Activated CD4-positive, alpha-beta T cell treated with anti-CD3 and anti-CD28 coated beads for 36 hours (primary cell): ENCODE data around the gene PTPRM. TPM values are rescaled to one million over a fixed set of nuclear protein-coding genes. Genes with fewer than 3 reads are reported as not detected.

ENCODE experiments used
- ATAC-seq: fragments of 200-7000 bp; cut with Tn5 transposase; one replicate; pipeline ENCODE4 v1.10.0; 2021; ENCODE audit warnings: mild to moderate bottlenecking, moderate library complexity
- CTCF ChIA-PET: fragments of 350-600 bp; sonication (Branson Sonifier 250); formaldehyde crosslinking; loops from one replicate; lab custom pipeline; 2021; ENCODE audit warnings: antibody characterized with exemption; lab: Charles Lee
- POLR2A ChIA-PET: fragments of 350-600 bp; sonication (Branson Sonifier 250); formaldehyde crosslinking; loops from one replicate; lab custom pipeline; 2021; ENCODE audit warnings: antibody characterized with exemption, inconsistent platforms; lab: Charles Lee
- DNase-seq: peaks from one replicate; pipeline ENCODE4 v3.0.0-alpha.2; 2020
- H3K27ac Mint-ChIP-seq: one replicate; pipeline ENCODE4 v1.8.0; 2021; ENCODE audit warnings: mixed read lengths
- H3K27me3 Mint-ChIP-seq: one replicate; pipeline ENCODE4 v1.8.0; 2021; ENCODE audit warnings: mixed read lengths
- H3K36me3 Mint-ChIP-seq: one replicate; pipeline ENCODE4 v1.8.0; 2021; ENCODE audit warnings: low read depth, mixed read lengths
- H3K4me1 Mint-ChIP-seq: one replicate; pipeline ENCODE4 v1.8.0; 2021; ENCODE audit warnings: mixed read lengths
- H3K4me3 Mint-ChIP-seq: one replicate; pipeline ENCODE4 v1.8.0; 2021; ENCODE audit warnings: mild to moderate bottlenecking, moderate library complexity, mixed read lengths
- H3K9me3 Mint-ChIP-seq: one replicate; pipeline ENCODE4 v1.8.0; 2021; ENCODE audit warnings: low read depth, mixed read lengths
- intact Hi-C, 2 experiments: fragments of 100-400 bp; cut with DNase I in 1 of 2; cut with micrococcal nuclease in 1 of 2; formaldehyde crosslinking; loops; one replicate each; pipeline versions ENCODE4 v1.14.2 to v1.15.1; 2022 to 2024; cut with DNase I, micrococcal nuclease
- total RNA-seq, 2 experiments: library from RNA; stranded (reverse); gene quantifications; one replicate each; pipeline ENCODE4 v1.2.3, GENCODE V29; 2021

The PTPRM gene
- total RNA-seq, 2 experiments from 2014 or later = 6.5 to 14.0 TPM

GRCh38 chr18:7632152-7633098 lies 65.3 kb downstream of the PTPRM start:
- H3K27ac Mint-ChIP-seq = no peak overlapping the region
- H3K9me3 Mint-ChIP-seq = no peaks in the 10 kb centered on the region
- peaks cover 2% of the 10 kb centered on the region for H3K27me3 Mint-ChIP-seq
- ATAC-seq (no peak), DNase-seq (no peak)
- H3K36me3 Mint-ChIP-seq = no peaks in the 10 kb centered on the region
- no peak overlapping the region for H3K4me3 Mint-ChIP-seq
- POLR2A ChIA-PET = no interaction called here
- CTCF ChIA-PET = no interaction called here
- H3K4me1 Mint-ChIP-seq = no peaks in the 10 kb centered on the region
- intact Hi-C loops = no loop called here

- H3K27me3 Mint-ChIP-seq = peaks cover 2% of the 10 kb centered on the region
- no peaks in the 10 kb centered on the region for H3K4me1 Mint-ChIP-seq
- H3K36me3 Mint-ChIP-seq = no peaks in the 10 kb centered on the region
Measured at GRCh38 chr18:7633171-7633570, 66.1 kb downstream of the PTPRM start.

GRCh38 chr18:7635948-7636347 lies 68.8 kb downstream of the PTPRM start:
- no peak overlapping the region for H3K4me3 Mint-ChIP-seq
- POLR2A ChIA-PET = no interaction called here
- no peaks in the 10 kb centered on the region for H3K9me3 Mint-ChIP-seq
- no peaks in the 10 kb centered on the region for H3K36me3 Mint-ChIP-seq
- peaks cover 2% of the 10 kb centered on the region for H3K27me3 Mint-ChIP-seq
- CTCF ChIA-PET = interaction anchor here (0.6 kb wide), 1 partner anchor 16 kb away, joined by 3 read pairs; no protein-coding TSS in a partner anchor
- H3K4me1 Mint-ChIP-seq = no peaks in the 10 kb centered on the region
- DNase-seq (no peak), ATAC-seq (no peak)
- intact Hi-C loops = no loop called here
- no peak overlapping the region for H3K27ac Mint-ChIP-seq

More at GRCh38 chr18:7633171-7633570, 66.1 kb downstream of the PTPRM start:
- ATAC-seq = no peak
- intact Hi-C loops = no loop called here
- CTCF ChIA-PET = no interaction called here
- Mint-ChIP-seq H3K4me3 (no peak overlapping the region), H3K9me3 (no peaks in the 10 kb centered on the region), H3K27ac (no peak overlapping the region)
- no peak for DNase-seq
- POLR2A ChIA-PET = no interaction called here

GRCh38 chr18:7637269-7637668 lies 70.2 kb downstream of the PTPRM start:
- Mint-ChIP-seq H3K27me3 (peaks cover 2% of the 10 kb centered on the region), H3K27ac (no peak overlapping the region), H3K9me3 (no peaks in the 10 kb centered on the region), H3K4me1 (no peaks in the 10 kb centered on the region), H3K36me3 (no peaks in the 10 kb centered on the region), H3K4me3 (no peak overlapping the region)
- ChIA-PET CTCF (no interaction called here), POLR2A (no interaction called here)
- no peak for DNase-seq
- no peak for ATAC-seq
- intact Hi-C loops = no loop called here

GRCh38 chr18:7638321-7638720 lies 71.2 kb downstream of the PTPRM start:
- intact Hi-C loops = no loop called here
- Mint-ChIP-seq H3K27me3 (peaks cover 2% of the 10 kb centered on the region), H3K36me3 (no peaks in the 10 kb centered on the region), H3K4me1 (no peaks in the 10 kb centered on the region), H3K9me3 (no peaks in the 10 kb centered on the region), H3K4me3 (no peak overlapping the region), H3K27ac (no peak overlapping the region)
- CTCF ChIA-PET = no interaction called here
- ATAC-seq (no peak), DNase-seq (no peak)
- POLR2A ChIA-PET = no interaction called here

GRCh38 chr18:7641813-7642212 lies 74.7 kb downstream of the PTPRM start:
- ChIA-PET CTCF (no interaction called here), POLR2A (no interaction called here)
- no peak overlapping the region for H3K4me3 Mint-ChIP-seq
- no peak for DNase-seq
- H3K36me3 Mint-ChIP-seq = no peaks in the 10 kb centered on the region
- intact Hi-C loops = no loop called here
- no peak for ATAC-seq
- no peaks in the 10 kb centered on the region for H3K9me3 Mint-ChIP-seq
- no peaks in the 10 kb centered on the region for H3K27me3 Mint-ChIP-seq
- H3K4me1 Mint-ChIP-seq = no peaks in the 10 kb centered on the region
- no peak overlapping the region for H3K27ac Mint-ChIP-seq

GRCh38 chr18:7642331-7642890 lies 75.3 kb downstream of the PTPRM start:
- CTCF ChIA-PET = no interaction called here
- Mint-ChIP-seq H3K27me3 (no peaks in the 10 kb centered on the region), H3K27ac (no peak overlapping the region), H3K4me1 (no peaks in the 10 kb centered on the region), H3K4me3 (no peak overlapping the region), H3K9me3 (no peaks in the 10 kb centered on the region), H3K36me3 (no peaks in the 10 kb centered on the region)
- ATAC-seq (no peak), DNase-seq (no peak)
- intact Hi-C loops = no loop called here
- POLR2A ChIA-PET = no interaction called here

- intact Hi-C loops = no loop called here
- Mint-ChIP-seq H3K4me3 (no peak overlapping the region), H3K36me3 (no peaks in the 10 kb centered on the region), H3K9me3 (peaks cover 2% of the 10 kb centered on the region), H3K27me3 (no peaks in the 10 kb centered on the region), H3K27ac (no peak overlapping the region), H3K4me1 (no peaks in the 10 kb centered on the region)
- ATAC-seq (no peak), DNase-seq (no peak)
- CTCF ChIA-PET = interaction anchor here (0.6 kb wide), 1 partner anchor 847 kb away, joined by 3 read pairs; no protein-coding TSS in a partner anchor
- POLR2A ChIA-PET = no interaction called here
Measured at GRCh38 chr18:7645756-7646155, 78.6 kb downstream of the PTPRM start.

GRCh38 chr18:7646174-7646886 lies 79.2 kb downstream of the PTPRM start:
- CTCF ChIA-PET = no interaction called here
- POLR2A ChIA-PET = no interaction called here
- DNase-seq (no peak), ATAC-seq (no peak)
- Mint-ChIP-seq H3K27ac (no peak overlapping the region), H3K36me3 (no peaks in the 10 kb centered on the region), H3K27me3 (no peaks in the 10 kb centered on the region), H3K9me3 (peaks cover 6% of the 10 kb centered on the region), H3K4me1 (no peaks in the 10 kb centered on the region), H3K4me3 (no peak overlapping the region)
- intact Hi-C loops = no loop called here

- no peak overlapping the region for H3K27ac Mint-ChIP-seq
- no peaks in the 10 kb centered on the region for H3K4me1 Mint-ChIP-seq
- intact Hi-C loops = no loop called here
- ATAC-seq (no peak), DNase-seq (no peak)
- POLR2A ChIA-PET = no interaction called here
- CTCF ChIA-PET = no interaction called here
- H3K4me3 Mint-ChIP-seq = no peak overlapping the region
- H3K27me3 Mint-ChIP-seq = no peaks in the 10 kb centered on the region
- peaks cover 6% of the 10 kb centered on the region for H3K9me3 Mint-ChIP-seq
- no peaks in the 10 kb centered on the region for H3K36me3 Mint-ChIP-seq
Measured at GRCh38 chr18:7647500-7647899, 80.4 kb downstream of the PTPRM start.

- DNase-seq = no peak
- ChIA-PET CTCF (no interaction called here), POLR2A (no interaction called here)
- Mint-ChIP-seq H3K36me3 (no peaks in the 10 kb centered on the region), H3K27me3 (no peaks in the 10 kb centered on the region), H3K4me1 (no peaks in the 10 kb centered on the region), H3K9me3 (no peaks in the 10 kb centered on the region), H3K4me3 (no peak overlapping the region), H3K27ac (no peak overlapping the region)
- intact Hi-C loops = no loop called here
- no peak for ATAC-seq
Measured at GRCh38 chr18:7657050-7657449, 89.9 kb downstream of the PTPRM start.
